Stomach (tissue), 9 donors: ENCODE data around the gene PTPN4. TPM values are rescaled to one million over a fixed set of nuclear protein-coding genes. Genes with fewer than 3 reads are reported as not detected.
"Not testable (repeated sequence)": the region's sequence is repeated elsewhere in the genome, so short reads cannot be mapped to it uniquely, and the experiment has no call there.

ENCODE experiments used
- DNase-seq, 2 donors: peaks; one replicate each; pipeline versions ENCODE4 v3.0.0 to v3.0.0-alpha.2; 2013 to 2019
- H3K27ac ChIP-seq, 5 donors: fragments of 200-600 bp in 4 of 5; sonication (generic) in 4 of 5; one replicate each; pipeline ENCODE4 v1.5.1; 2013 to 2019; ENCODE audit warnings: mild to moderate bottlenecking in 1 of 5, moderate library complexity in 1 of 5
- H3K27me3 ChIP-seq, 3 donors: fragments of 200-600 bp; sonication (generic); one replicate each; pipeline ENCODE4 v1.5.1; 2017 to 2019; ENCODE audit warnings: mixed run types in 1 of 3
- H3K36me3 ChIP-seq, 4 donors: fragments of 200-600 bp; sonication (generic); 1 replicate in 3 of 4; 2 replicates in 1 of 4; pipeline ENCODE4 v1.5.1; 2016 to 2019
- H3K4me1 ChIP-seq, 4 donors: fragments of 200-600 bp; sonication (generic); one replicate each; pipeline ENCODE4 v1.5.1; 2016 to 2019
- H3K4me3 ChIP-seq, 4 donors: fragments of 200-600 bp; sonication (generic) in 3 of 4; one replicate each; pipeline ENCODE4 v1.5.1; 2016 to 2019; ENCODE audit warnings: mild to moderate bottlenecking in 1 of 4
- H3K9me3 ChIP-seq, 4 donors: fragments of 200-600 bp; sonication (generic); one replicate each; pipeline ENCODE4 v1.5.1; 2016 to 2019
- EP300 ChIP-seq: sonication (generic); formaldehyde crosslinking; IDR thresholded peaks from one replicate; pipeline ENCODE4 v1.6.1; 2017; ENCODE audit warnings: antibody characterized with exemption
- POLR2A ChIP-seq, 4 donors: fragments of 450-650 bp; IDR thresholded peaks; one replicate each; pipeline ENCODE4 v1.6.1; 2016; ENCODE audit warnings: antibody characterized with exemption in 4 of 4, control low read depth in 2 of 4, mild to moderate bottlenecking in 1 of 4, moderate library complexity in 1 of 4
- POLR2AphosphoS5 ChIP-seq, 3 donors: sonication (generic); formaldehyde crosslinking; IDR thresholded peaks; one replicate each; pipeline ENCODE4 v1.6.1; 2016; ENCODE audit warnings: antibody characterized with exemption in 3 of 3
- WGBS, 5 donors: extraction: QIAGEN DNeasy Blood & Tissue Kit in 3 of 5; methylation state at CpG; one replicate each; pipeline versions ENCODE4 v1.1.5 to v1.1.7; 2013 to 2018; 5-methylcytosine and 5-hydroxymethylcytosine counted together
- intact Hi-C: fragments of 100-400 bp; cut with DNase I; formaldehyde crosslinking; loops from one replicate; pipeline ENCODE4 v1.15.1; 2023; ENCODE audit warnings: low total_unique reads
- polyA plus RNA-seq, 3 donors: library from polyadenylated mRNA; stranded (reverse); fragments of 200-250 nt; gene quantifications; one replicate each; pipeline ENCODE4 v1.2.3, GENCODE V29; 2013
- total RNA-seq, 5 donors: library from RNA; depleted of rRNA; stranded (reverse); fragments of >200 nt; gene quantifications; one replicate each; pipeline versions ENCODE4 v1.1.0 to v1.2.3, GENCODE V29; 2014 to 2016
- TF ChIP-seq, protein P1 (sequence below), 7 experiments: fragments of 450-650 bp in 4 of 7; fragments of 200-600 bp in 3 of 7; sonication (generic) in 3 of 7; IDR thresholded peaks; one replicate each; pipeline ENCODE4 v1.5.1; 2016 to 2019; ENCODE audit warnings: antibody characterized with exemption in 7 of 7, control low read depth in 2 of 7, mild to moderate bottlenecking in 1 of 7
- donor health status: healthy with polysubstance abuse.
- donor health status: Bipolar disorder and iron deficiency.
- donor health status: healthy.

Gene PTPN4
- total and polyA plus RNA-seq, 8 donors, result 2.9 to 450 (median 18.8) TPM

DNA sequence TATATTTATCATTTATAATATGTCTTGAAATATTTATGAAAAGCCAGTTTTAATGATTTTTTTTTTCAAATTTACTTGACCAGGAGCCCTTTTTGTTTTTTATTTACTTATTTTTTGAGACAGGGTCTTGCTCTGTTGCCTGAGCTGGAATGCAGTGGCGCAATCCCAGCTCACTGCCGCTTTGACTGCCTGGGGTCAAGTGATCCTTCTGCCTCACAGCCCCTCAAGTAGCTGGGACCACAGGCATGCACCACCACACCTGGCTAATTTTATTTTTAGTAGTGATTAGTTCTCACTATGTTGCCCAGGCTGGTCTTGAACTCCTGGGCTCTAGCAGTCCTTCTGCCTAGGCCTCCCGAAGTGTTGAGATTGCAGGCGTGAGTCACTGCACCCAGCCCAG, 258.8 kb downstream of the PTPN4 start:
- TF ChIP-seq, protein P1, sequence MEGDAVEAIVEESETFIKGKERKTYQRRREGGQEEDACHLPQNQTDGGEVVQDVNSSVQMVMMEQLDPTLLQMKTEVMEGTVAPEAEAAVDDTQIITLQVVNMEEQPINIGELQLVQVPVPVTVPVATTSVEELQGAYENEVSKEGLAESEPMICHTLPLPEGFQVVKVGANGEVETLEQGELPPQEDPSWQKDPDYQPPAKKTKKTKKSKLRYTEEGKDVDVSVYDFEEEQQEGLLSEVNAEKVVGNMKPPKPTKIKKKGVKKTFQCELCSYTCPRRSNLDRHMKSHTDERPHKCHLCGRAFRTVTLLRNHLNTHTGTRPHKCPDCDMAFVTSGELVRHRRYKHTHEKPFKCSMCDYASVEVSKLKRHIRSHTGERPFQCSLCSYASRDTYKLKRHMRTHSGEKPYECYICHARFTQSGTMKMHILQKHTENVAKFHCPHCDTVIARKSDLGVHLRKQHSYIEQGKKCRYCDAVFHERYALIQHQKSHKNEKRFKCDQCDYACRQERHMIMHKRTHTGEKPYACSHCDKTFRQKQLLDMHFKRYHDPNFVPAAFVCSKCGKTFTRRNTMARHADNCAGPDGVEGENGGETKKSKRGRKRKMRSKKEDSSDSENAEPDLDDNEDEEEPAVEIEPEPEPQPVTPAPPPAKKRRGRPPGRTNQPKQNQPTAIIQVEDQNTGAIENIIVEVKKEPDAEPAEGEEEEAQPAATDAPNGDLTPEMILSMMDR (IDR thresholded peaks at IDR 0.05), result no peak
- TF ChIP-seq POLR2A (IDR thresholded peaks at IDR 0.05) (no peak), POLR2AphosphoS5 (IDR thresholded peaks at IDR 0.05) (no peak), EP300 (no peak)
- Histone ChIP-seq H3K4me3 (no peak overlapping the region), H3K27ac (no peak overlapping the region), H3K36me3 (peaks cover 0 to 7% (median 0%) of the 10 kb centered on the region in 4 donors), H3K27me3 (no peaks in the 10 kb centered on the region), H3K9me3 (no peaks in the 10 kb centered on the region), H3K4me1 (peaks cover 0 to 29% (median 18%) of the 10 kb centered on the region in 4 donors)
- intact Hi-C loops, result no loop called here
- 94 to 99% (median 96%) methylated on average over 4 of the region's 4 CpGs for WGBS, 5 donors
- no peak for DNase-seq

DNA sequence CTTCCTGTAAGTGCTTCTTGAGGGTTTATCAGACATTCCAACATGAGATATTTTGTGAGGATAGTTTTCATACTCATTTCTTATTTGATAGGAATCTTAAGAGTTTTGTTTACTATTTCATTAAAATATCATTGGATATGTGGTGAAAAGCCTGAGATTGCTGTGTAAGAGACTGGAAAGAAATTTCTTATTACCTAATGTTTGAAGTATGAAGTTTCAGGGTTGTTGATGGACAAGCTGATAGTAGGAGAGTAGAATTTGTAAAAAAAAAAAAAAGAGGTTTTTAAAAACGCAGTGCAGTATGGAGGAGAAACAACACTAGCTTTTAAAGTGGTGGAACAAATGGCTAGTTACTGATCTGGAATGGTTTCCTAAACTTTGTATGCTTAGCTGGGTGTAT, 260.8 kb downstream of the PTPN4 start:
- Histone ChIP-seq H3K27ac (no peak overlapping the region), H3K36me3 (peaks cover 0 to 8% (median 6%) of the 10 kb centered on the region in 4 donors), H3K4me3 (no peak overlapping the region), H3K27me3 (no peaks in the 10 kb centered on the region), H3K4me1 (peaks cover 0 to 11% (median 0%) of the 10 kb centered on the region in 4 donors), H3K9me3 (no peaks in the 10 kb centered on the region)
- no peak for DNase-seq
- TF ChIP-seq, protein P1 (IDR thresholded peaks at IDR 0.05), result no peak
- TF ChIP-seq POLR2AphosphoS5 (IDR thresholded peaks at IDR 0.05) (no peak), POLR2A (IDR thresholded peaks at IDR 0.05) (no peak), EP300 (no peak)
- WGBS, 5 donors, result 50 to 92% (median 61%) methylated on average over 1 of the region's 1 CpG
- intact Hi-C loops, result no loop called here

DNA sequence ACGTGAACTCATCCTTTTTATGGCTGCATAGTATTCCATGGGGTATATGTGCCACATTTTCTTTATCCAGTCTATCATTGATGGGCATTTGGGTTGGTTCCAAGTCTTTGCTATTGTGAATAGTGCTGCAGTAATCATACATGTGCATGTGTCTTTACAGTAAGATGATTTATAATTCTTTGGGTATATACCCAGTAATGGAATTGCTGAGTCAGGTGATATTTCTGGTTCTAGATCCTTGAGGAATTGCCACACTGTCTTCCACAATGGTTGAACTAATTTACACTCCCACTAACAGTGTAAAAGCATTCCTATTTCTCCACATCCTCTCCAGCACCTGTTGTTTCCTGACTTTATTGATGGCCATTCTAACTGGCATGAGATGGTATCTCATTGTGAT, 262.8 kb downstream of the PTPN4 start:
- H3K9me3 ChIP-seq, intact Hi-C loops, H3K4me1 ChIP-seq, H3K27me3 ChIP-seq, DNase-seq, H3K27ac ChIP-seq, H3K4me3 ChIP-seq, H3K36me3 ChIP-seq: not testable (repeated sequence)
- WGBS, 5 donors, result 83 to 100% (median 100%) methylated on average over 1 of the region's 1 CpG

DNA sequence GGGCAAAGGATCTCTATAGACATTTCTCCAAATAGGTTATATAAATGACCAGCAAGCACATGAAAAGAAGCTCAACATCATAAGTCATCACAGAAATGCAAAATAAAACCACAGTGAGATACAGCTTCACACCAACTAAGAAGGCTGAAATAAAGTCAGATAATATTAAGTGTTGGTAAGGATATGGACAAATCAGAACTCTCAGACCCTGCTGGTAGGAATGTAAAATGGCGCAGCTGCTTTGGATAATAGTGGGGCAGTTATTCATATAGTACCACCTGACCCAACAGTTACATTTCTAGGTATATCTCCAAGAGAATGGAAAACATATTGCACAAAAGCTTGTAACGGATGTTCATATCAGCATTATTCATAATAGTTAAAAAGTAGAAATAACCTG, 267.2 kb downstream of the PTPN4 start:
- H3K27ac ChIP-seq, result no peak overlapping the region
- WGBS, 5 donors, result 96 to 100% (median 98%) methylated on average over 2 of the region's 2 CpGs
- no peak overlapping the region for H3K4me3 ChIP-seq
- TF ChIP-seq POLR2AphosphoS5 (IDR thresholded peaks at IDR 0.05) (no peak), EP300 (no peak)
- no peaks in the 10 kb centered on the region for H3K9me3 ChIP-seq
- H3K36me3 ChIP-seq, result peaks cover 0 to 8% (median 3%) of the 10 kb centered on the region in 4 donors
- peaks cover 0 to 2% (median 0%) of the 10 kb centered on the region in 4 donors for H3K4me1 ChIP-seq
- intact Hi-C loops, result no loop called here
- H3K27me3 ChIP-seq, result no peaks in the 10 kb centered on the region
- no peak for DNase-seq

DNA sequence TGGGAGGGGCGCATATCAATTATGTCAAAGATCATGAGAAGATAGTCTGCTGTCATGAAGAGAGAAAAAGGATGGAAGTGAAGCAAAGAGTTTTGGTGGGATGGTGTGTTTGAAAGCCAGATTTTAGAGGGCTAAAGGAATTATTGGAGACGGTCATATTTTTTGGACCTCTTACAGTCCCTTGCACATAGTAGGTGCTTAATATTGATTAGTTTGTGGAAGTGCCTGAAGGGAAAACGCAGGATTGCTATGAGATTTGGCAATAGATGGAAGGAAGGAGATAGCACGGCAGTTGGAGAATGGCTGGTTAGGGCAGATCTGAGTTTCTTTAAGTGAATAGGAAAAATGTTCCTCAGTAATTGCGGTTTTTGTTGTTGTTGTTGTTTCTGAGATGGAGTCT, 269.1 kb downstream of the PTPN4 start:
- H3K9me3 ChIP-seq, result no peaks in the 10 kb centered on the region
- H3K4me1 ChIP-seq, result peaks cover 0 to 5% (median 1%) of the 10 kb centered on the region in 4 donors
- no peak overlapping the region for H3K4me3 ChIP-seq
- 90 to 94% (median 93%) methylated on average over 5 of the region's 5 CpGs for WGBS, 5 donors
- H3K27me3 ChIP-seq, result no peaks in the 10 kb centered on the region
- peaks cover 0 to 8% (median 3%) of the 10 kb centered on the region in 4 donors for H3K36me3 ChIP-seq
- TF ChIP-seq EP300, result no peak
- TF ChIP-seq, protein P1 (IDR thresholded peaks at IDR 0.05), result no peak
- no peak for TF ChIP-seq POLR2A (IDR thresholded peaks at IDR 0.05)
- TF ChIP-seq POLR2AphosphoS5 (IDR thresholded peaks at IDR 0.05), result no peak
- no peak overlapping the region for H3K27ac ChIP-seq
- intact Hi-C loops, result no loop called here
- DNase-seq, result no peak
